Measurements from ENCODE around the gene DOCK3. TPM values are rescaled to one million over a fixed set of nuclear protein-coding genes. Genes with fewer than 3 reads are reported as not detected.

DOCK3 gene
- total and polyA plus RNA-seq, 2 of the 4 experiments (the other 2 are of a cell fraction), result under 0.01 to 0.12 TPM

DNA sequence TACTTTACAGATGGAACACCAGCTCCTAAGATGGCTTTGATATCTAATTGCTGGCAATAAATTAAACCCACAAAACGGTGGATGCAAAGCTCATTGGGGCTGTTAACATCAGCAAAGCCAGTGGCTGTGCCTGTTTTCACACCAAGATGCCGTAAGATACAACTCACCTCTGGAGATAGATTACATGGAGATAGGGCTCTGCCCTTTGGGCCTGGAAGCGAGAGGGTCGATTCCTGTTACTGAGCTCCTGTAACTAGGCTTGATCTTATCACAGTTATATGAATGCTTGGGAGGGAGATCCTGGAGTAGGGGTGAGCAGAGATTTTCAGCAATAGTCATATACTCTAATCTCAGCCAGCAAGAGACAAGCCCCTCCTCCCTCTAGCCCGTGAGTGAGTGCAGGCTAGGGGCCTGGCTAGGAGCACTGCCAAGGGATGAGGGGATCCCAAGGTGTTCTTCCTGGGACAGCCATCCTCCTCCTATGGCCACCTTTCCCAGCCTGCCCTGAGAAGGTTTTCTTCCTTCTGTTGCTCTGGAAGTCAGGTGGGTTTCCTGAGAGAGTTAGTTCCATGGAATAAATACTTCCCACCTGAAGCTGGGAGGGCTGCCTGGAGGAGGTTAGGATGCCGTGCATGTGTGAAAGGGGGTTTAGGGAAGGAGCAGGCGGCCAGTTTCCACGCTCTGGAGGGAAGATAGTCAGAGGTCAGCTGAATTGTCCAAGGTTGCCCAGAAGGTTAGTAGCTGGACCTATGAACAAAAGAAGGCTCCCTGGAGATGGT, 18.1 kb upstream of the DOCK3 start:
- Histone ChIP-seq H3K27ac (ENCODE audit: insufficient read depth, low read length) (no peak overlapping the region), H2AK9ac (replicated peaks; ENCODE audit: low read depth, low read length, poor library complexity) (no peak overlapping the region), H2BK20ac (ENCODE audit: low read depth, low read length) (no peak overlapping the region), H3K79me1 (ENCODE audit: low read depth in 1 of 2, low read length in 2 of 2) (no peaks in the 10 kb centered on the region), H3K9ac (ENCODE audit: low read depth, low read length) (no peak overlapping the region), H3K9me3 (ENCODE audit: control insufficient read depth, insufficient read depth, low read length) (no peaks in the 10 kb centered on the region), H3K4me1 (ENCODE audit: control insufficient read depth, insufficient read depth, low read length) (no peaks in the 10 kb centered on the region), H3K4me2 (ENCODE audit: low read depth, low read length) (no peak overlapping the region), H3K14ac (replicated peaks; ENCODE audit: low read depth, low read length) (no peak overlapping the region), H3K56ac (ENCODE audit: extremely low read depth, insufficient read depth, low read length) (no peak overlapping the region), H2AFZ (replicated peaks; ENCODE audit: low read length, poor library complexity) (no peak overlapping the region), H3K23ac (ENCODE audit: low read depth, low read length) (no peak overlapping the region), H3K18ac (ENCODE audit: low read depth, low read length) (no peak overlapping the region), H4K8ac (ENCODE audit: low read depth in 2 of 2, low read length in 2 of 2) (no peak overlapping the region), H3K9me1 (ENCODE audit: insufficient read depth, low read length) (no peaks in the 10 kb centered on the region), H4K5ac (ENCODE audit: low read depth, low read length) (no peak overlapping the region), H3K4me3 (ENCODE audit: insufficient read depth, low read depth, low read length) (no peak overlapping the region), H2AK5ac (ENCODE audit: low read depth, low read length) (no peak overlapping the region), H3K36me3 (ENCODE audit: control insufficient read depth, insufficient read depth, low read length) (no peaks in the 10 kb centered on the region), H3K4ac (ENCODE audit: low read depth, low read length) (no peak overlapping the region), H2BK15ac (ENCODE audit: low read depth, low read length) (no peak overlapping the region), H4K91ac (ENCODE audit: insufficient read depth, low read depth, low read length) (no peak overlapping the region), H3K27me3 (ENCODE audit: control insufficient read depth, insufficient read depth, low read length) (peaks cover 3% of the 10 kb centered on the region; the same call in 1 of the 2 replicates), H4K20me1 (ENCODE audit: insufficient read depth, low read length) (no peaks in the 10 kb centered on the region; the same call in 1 of the 2 replicates), H2BK5ac (ENCODE audit: low read depth, low read length, poor library complexity, severe bottlenecking) (no peak overlapping the region), H2BK120ac (ENCODE audit: low read depth, low read length) (no peak overlapping the region)
- WGBS, 2 experiments (ENCODE audit: extremely low coverage in 2 of 2, insufficient read length in 1 of 2), result no CpG with 5 or more reads among the region's 8 CpGs
- intact Hi-C loops (cut with micrococcal nuclease), result no loop called here
- dilution Hi-C loops (cut with HindIII; ENCODE audit: low sequenced_read_pairs, unreplicated experiment), result no loop called here
- CTCF ChIA-PET, result no interaction called here
- ATAC-seq (ENCODE audit: low read depth), result no peak
- POLR2A ChIA-PET (ENCODE audit: unreplicated experiment), result interaction anchor here (0.6 kb wide), 1 partner anchor 269 kb away, joined by 11 read pairs; no protein-coding TSS in a partner anchor
- BruUV-seq (replicated peaks), result no TSS peak
- in situ Hi-C loops (cut with MboI; ENCODE audit: low sequenced_read_pairs), result no loop called here
- no peak for DNase-seq
- TF ChIP-seq, protein P1, sequence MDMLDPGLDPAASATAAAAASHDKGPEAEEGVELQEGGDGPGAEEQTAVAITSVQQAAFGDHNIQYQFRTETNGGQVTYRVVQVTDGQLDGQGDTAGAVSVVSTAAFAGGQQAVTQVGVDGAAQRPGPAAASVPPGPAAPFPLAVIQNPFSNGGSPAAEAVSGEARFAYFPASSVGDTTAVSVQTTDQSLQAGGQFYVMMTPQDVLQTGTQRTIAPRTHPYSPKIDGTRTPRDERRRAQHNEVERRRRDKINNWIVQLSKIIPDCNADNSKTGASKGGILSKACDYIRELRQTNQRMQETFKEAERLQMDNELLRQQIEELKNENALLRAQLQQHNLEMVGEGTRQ (IDR thresholded peaks at IDR 0.05; ENCODE audit: low read depth, low read length), result no peak
- TF ChIP-seq, protein P2, sequence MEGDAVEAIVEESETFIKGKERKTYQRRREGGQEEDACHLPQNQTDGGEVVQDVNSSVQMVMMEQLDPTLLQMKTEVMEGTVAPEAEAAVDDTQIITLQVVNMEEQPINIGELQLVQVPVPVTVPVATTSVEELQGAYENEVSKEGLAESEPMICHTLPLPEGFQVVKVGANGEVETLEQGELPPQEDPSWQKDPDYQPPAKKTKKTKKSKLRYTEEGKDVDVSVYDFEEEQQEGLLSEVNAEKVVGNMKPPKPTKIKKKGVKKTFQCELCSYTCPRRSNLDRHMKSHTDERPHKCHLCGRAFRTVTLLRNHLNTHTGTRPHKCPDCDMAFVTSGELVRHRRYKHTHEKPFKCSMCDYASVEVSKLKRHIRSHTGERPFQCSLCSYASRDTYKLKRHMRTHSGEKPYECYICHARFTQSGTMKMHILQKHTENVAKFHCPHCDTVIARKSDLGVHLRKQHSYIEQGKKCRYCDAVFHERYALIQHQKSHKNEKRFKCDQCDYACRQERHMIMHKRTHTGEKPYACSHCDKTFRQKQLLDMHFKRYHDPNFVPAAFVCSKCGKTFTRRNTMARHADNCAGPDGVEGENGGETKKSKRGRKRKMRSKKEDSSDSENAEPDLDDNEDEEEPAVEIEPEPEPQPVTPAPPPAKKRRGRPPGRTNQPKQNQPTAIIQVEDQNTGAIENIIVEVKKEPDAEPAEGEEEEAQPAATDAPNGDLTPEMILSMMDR (conservative IDR thresholded peaks at IDR 0.05; ENCODE audit: low read depth, low read length), result no peak
- TF ChIP-seq FOS (IDR thresholded peaks at IDR 0.05; ENCODE audit: low read depth, low read length), result no peak
- no peak for TF ChIP-seq MAZ (IDR thresholded peaks at IDR 0.05; ENCODE audit: borderline replicate concordance, low read depth, low read length)
- TF ChIP-seq BHLHE40 (IDR thresholded peaks at IDR 0.05; ENCODE audit: low read depth, low read length), result no peak

All from IMR-90 (cell line).